Kidney epithelial cell (primary cell): Measurements from ENCODE around the gene RNASE1. TPM values are rescaled to one million over a fixed set of nuclear protein-coding genes. Genes with fewer than 3 reads are reported as not detected.

Source experiments
- DNase-seq: peaks from one replicate; pipeline ENCODE4 v3.0.0-alpha.2; 2010; ENCODE audit warnings: low read depth
- H3K27me3 ChIP-seq: 2 replicates; pipeline ENCODE4 v1.6.0; 2011; ENCODE audit warnings: low read length; ENCODE audit not compliant: control insufficient read depth, insufficient read depth
- H3K36me3 ChIP-seq: 2 replicates; pipeline ENCODE4 v1.5.1; 2011; ENCODE audit warnings: low read length; ENCODE audit not compliant: control insufficient read depth, insufficient read depth
- H3K4me3 ChIP-seq: 2 replicates; pipeline ENCODE4 v1.5.1; 2011; ENCODE audit warnings: low read depth, mild to moderate bottlenecking, control low read depth, low read length
- total RNA-seq: library from RNA; depleted of rRNA; stranded (reverse); fragments of >200 nt; gene quantifications from 2 replicates; pipeline ENCODE4 v1.2.3, GENCODE V29; 2015
- TF ChIP-seq, protein P1 (sequence below): IDR thresholded peaks from 2 replicates; pipeline ENCODE4 v1.5.1; 2011; ENCODE audit warnings: mild to moderate bottlenecking, moderate library complexity, low read length, control low read depth, inconsistent platforms; ENCODE audit not compliant: insufficient read depth, poor library complexity, severe bottlenecking

RNASE1 gene
- total RNA-seq, 1 donor from 2014 or later: not detected

- Histone ChIP-seq H3K27me3 (no peaks in the 10 kb centered on the region), H3K4me3 (no peak overlapping the region), H3K36me3 (no peaks in the 10 kb centered on the region)
- DNase-seq: no peak
- TF ChIP-seq, protein P1, sequence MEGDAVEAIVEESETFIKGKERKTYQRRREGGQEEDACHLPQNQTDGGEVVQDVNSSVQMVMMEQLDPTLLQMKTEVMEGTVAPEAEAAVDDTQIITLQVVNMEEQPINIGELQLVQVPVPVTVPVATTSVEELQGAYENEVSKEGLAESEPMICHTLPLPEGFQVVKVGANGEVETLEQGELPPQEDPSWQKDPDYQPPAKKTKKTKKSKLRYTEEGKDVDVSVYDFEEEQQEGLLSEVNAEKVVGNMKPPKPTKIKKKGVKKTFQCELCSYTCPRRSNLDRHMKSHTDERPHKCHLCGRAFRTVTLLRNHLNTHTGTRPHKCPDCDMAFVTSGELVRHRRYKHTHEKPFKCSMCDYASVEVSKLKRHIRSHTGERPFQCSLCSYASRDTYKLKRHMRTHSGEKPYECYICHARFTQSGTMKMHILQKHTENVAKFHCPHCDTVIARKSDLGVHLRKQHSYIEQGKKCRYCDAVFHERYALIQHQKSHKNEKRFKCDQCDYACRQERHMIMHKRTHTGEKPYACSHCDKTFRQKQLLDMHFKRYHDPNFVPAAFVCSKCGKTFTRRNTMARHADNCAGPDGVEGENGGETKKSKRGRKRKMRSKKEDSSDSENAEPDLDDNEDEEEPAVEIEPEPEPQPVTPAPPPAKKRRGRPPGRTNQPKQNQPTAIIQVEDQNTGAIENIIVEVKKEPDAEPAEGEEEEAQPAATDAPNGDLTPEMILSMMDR: no peak
Observed at GRCh38 chr14:20809917-20810316, 7.3 kb upstream of the RNASE1 start.

GRCh38 chr14:20808162-20808483 is 5.5 kb upstream of the RNASE1 start:
- TF ChIP-seq, protein P1: no peak
- no peak overlapping the region for H3K4me3 ChIP-seq
- DNase-seq: no peak
- no peaks in the 10 kb centered on the region for H3K36me3 ChIP-seq
- no peaks in the 10 kb centered on the region for H3K27me3 ChIP-seq

GRCh38 chr14:20807304-20808161 is 4.9 kb upstream of the RNASE1 start:
- no peak overlapping the region for H3K4me3 ChIP-seq
- no peaks in the 10 kb centered on the region for H3K36me3 ChIP-seq
- TF ChIP-seq, protein P1: no peak
- no peak for DNase-seq
- H3K27me3 ChIP-seq: no peaks in the 10 kb centered on the region

GRCh38 chr14:20805485-20805884 is 2.8 kb upstream of the RNASE1 start:
- no peak overlapping the region for H3K4me3 ChIP-seq
- H3K27me3 ChIP-seq: no peaks in the 10 kb centered on the region
- no peak for DNase-seq
- TF ChIP-seq, protein P1: no peak
- H3K36me3 ChIP-seq: no peaks in the 10 kb centered on the region

GRCh38 chr14:20803223-20803622 is 579 bp upstream of the RNASE1 start:
- H3K4me3 ChIP-seq: no peak overlapping the region
- H3K36me3 ChIP-seq: no peaks in the 10 kb centered on the region
- TF ChIP-seq, protein P1: no peak
- H3K27me3 ChIP-seq: no peaks in the 10 kb centered on the region
- no peak for DNase-seq

GRCh38 chr14:20801726-20802125 is 918 bp downstream of the RNASE1 start:
- DNase-seq: no peak
- Histone ChIP-seq H3K27me3 (no peaks in the 10 kb centered on the region), H3K36me3 (no peaks in the 10 kb centered on the region), H3K4me3 (no peak overlapping the region)
- TF ChIP-seq, protein P1: no peak
